Activated naive CD4-positive, alpha-beta T cell treated with anti-CD3 and anti-CD28 coated beads, Interleukin-2, amount 50 U/mL, for 72 hours (primary cell): Measurements from ENCODE around the gene RARRES1. TPM values are rescaled to one million over a fixed set of nuclear protein-coding genes. Genes with fewer than 3 reads are reported as not detected.
"Not testable (repeated sequence)": the region's sequence is repeated elsewhere in the genome, so short reads cannot be mapped to it uniquely, and the experiment has no call there.

Experiments used
- ATAC-seq, 2 donors: fragments of 150-1000 bp; cut with Tn5 transposase; 2 replicates each; pipeline ENCODE4 v1.10.0; 2021; ENCODE audit warnings: mild to moderate bottlenecking in 2 of 2, moderate library complexity in 2 of 2
- DNase-seq, 2 donors: peaks; one replicate each; pipeline ENCODE4 v3.0.0; 2021 to 2022; ENCODE audit warnings: low spot score in 2 of 2
- H3K27ac Mint-ChIP-seq, 2 donors: one replicate each; pipeline ENCODE4 v1.8.0; 2022; ENCODE audit warnings: mild to moderate bottlenecking in 2 of 2, mixed read lengths in 2 of 2
- H3K36me3 Mint-ChIP-seq, 2 donors: one replicate each; pipeline ENCODE4 v1.8.0; 2022; ENCODE audit warnings: mixed read lengths in 2 of 2
- H3K9me3 Mint-ChIP-seq, 2 donors: one replicate each; pipeline ENCODE4 v1.8.0; 2022; ENCODE audit warnings: mixed read lengths in 2 of 2
- total RNA-seq, 2 donors: library from RNA; stranded (reverse); gene quantifications; one replicate each; pipeline ENCODE4 v1.2.3, GENCODE V29; 2022

RARRES1 gene
- total RNA-seq, 2 donors from 2014 or later, result not detected

GRCh38 chr3:158723991-158724390 is 8.3 kb downstream of the RARRES1 start:
- Mint-ChIP-seq H3K36me3 (peaks cover 6 to 20% of the 10 kb centered on the region in 2 donors), H3K9me3 (peaks cover 0 to 8% of the 10 kb centered on the region in 2 donors), H3K27ac (peak overlapping the region in 1 of 2 donors; percentile 80)
- DNase-seq (no peak), ATAC-seq (no peak)

GRCh38 chr3:158722108-158722507 is 10.1 kb downstream of the RARRES1 start:
- ATAC-seq (no peak), DNase-seq (no peak)
- H3K36me3 Mint-ChIP-seq, result peaks cover 6 to 20% of the 10 kb centered on the region in 2 donors
- H3K27ac Mint-ChIP-seq, result peak overlapping the region in 1 of 2 donors; percentile 98
- peaks cover 0 to 8% of the 10 kb centered on the region in 2 donors for H3K9me3 Mint-ChIP-seq

- Mint-ChIP-seq H3K36me3 (peaks cover 6 to 20% of the 10 kb centered on the region in 2 donors), H3K9me3 (peaks cover 0 to 8% of the 10 kb centered on the region in 2 donors), H3K27ac (no peak overlapping the region)
- ATAC-seq (no peak), DNase-seq (no peak)
Measured at GRCh38 chr3:158718490-158719170, 13.6 kb downstream of the RARRES1 start.

GRCh38 chr3:158717576-158717975 is 14.7 kb downstream of the RARRES1 start:
- ATAC-seq (no peak), DNase-seq (no peak)
- Mint-ChIP-seq H3K27ac (peak overlapping the region in 1 of 2 donors; percentile 92), H3K9me3 (peaks cover 0 to 8% of the 10 kb centered on the region in 2 donors), H3K36me3 (peaks cover 6 to 14% of the 10 kb centered on the region in 2 donors)

- H3K27ac Mint-ChIP-seq, result peak overlapping the region; percentile 4 to 62
- DNase-seq (no peak), ATAC-seq (peak; percentile 62 to 75)
- H3K9me3 Mint-ChIP-seq, result no peaks in the 10 kb centered on the region
- H3K36me3 Mint-ChIP-seq, result peaks cover 6 to 9% of the 10 kb centered on the region in 2 donors
Measured at GRCh38 chr3:158713094-158713499, 19.2 kb downstream of the RARRES1 start.

GRCh38 chr3:158712443-158712842 is 19.8 kb downstream of the RARRES1 start:
- Mint-ChIP-seq H3K9me3 (no peaks in the 10 kb centered on the region), H3K27ac (peak overlapping the region; percentile 4 to 62), H3K36me3 (peaks cover 8 to 9% of the 10 kb centered on the region in 2 donors)
- ATAC-seq (peak; percentile 46 to 67), DNase-seq (no peak)

- no peaks in the 10 kb centered on the region for H3K9me3 Mint-ChIP-seq
- H3K27ac Mint-ChIP-seq, result peak overlapping the region in 1 of 2 donors; percentile 62
- DNase-seq, result no peak
- ATAC-seq, result no peak
- peaks cover 9 to 12% of the 10 kb centered on the region in 2 donors for H3K36me3 Mint-ChIP-seq
Measured at GRCh38 chr3:158711886-158712285, 20.4 kb downstream of the RARRES1 start.

- ATAC-seq (no peak), DNase-seq (no peak)
- Mint-ChIP-seq H3K36me3 (peaks cover 9 to 12% of the 10 kb centered on the region in 2 donors), H3K9me3 (no peaks in the 10 kb centered on the region), H3K27ac (no peak overlapping the region)
Measured at GRCh38 chr3:158710601-158711000, 21.7 kb downstream of the RARRES1 start.

- ATAC-seq (peak; percentile 14 to 23), DNase-seq (no peak)
- Mint-ChIP-seq H3K27ac (peak overlapping the region; percentile 18 to 69), H3K9me3 (no peaks in the 10 kb centered on the region), H3K36me3 (peaks cover 9 to 12% of the 10 kb centered on the region in 2 donors)
Measured at GRCh38 chr3:158709666-158710083, 22.6 kb downstream of the RARRES1 start.

GRCh38 chr3:158703566-158703965 is 28.7 kb downstream of the RARRES1 start:
- peaks cover 14 to 15% of the 10 kb centered on the region in 2 donors for H3K36me3 Mint-ChIP-seq
- H3K27ac Mint-ChIP-seq, result peak overlapping the region in 1 of 2 donors; percentile 34
- H3K9me3 Mint-ChIP-seq, result no peaks in the 10 kb centered on the region
- no peak for ATAC-seq
- no peak for DNase-seq

GRCh38 chr3:158702815-158703481 is 29.3 kb downstream of the RARRES1 start:
- DNase-seq (no peak), ATAC-seq (no peak)
- peaks cover 9 to 15% of the 10 kb centered on the region in 2 donors for H3K36me3 Mint-ChIP-seq
- H3K27ac Mint-ChIP-seq, result no peak overlapping the region
- no peaks in the 10 kb centered on the region for H3K9me3 Mint-ChIP-seq

- ATAC-seq, result no peak
- no peaks in the 10 kb centered on the region for H3K9me3 Mint-ChIP-seq
- peak overlapping the region in 1 of 2 donors; percentile 31 for H3K27ac Mint-ChIP-seq
- H3K36me3 Mint-ChIP-seq, result peaks cover 9% of the 10 kb centered on the region in 2 donors
- DNase-seq, result no peak
Measured at GRCh38 chr3:158701420-158702065, 30.7 kb downstream of the RARRES1 start.

GRCh38 chr3:158700559-158700958 is 31.7 kb downstream of the RARRES1 start:
- DNase-seq (no peak), ATAC-seq (no peak)
- peaks cover 9% of the 10 kb centered on the region in 2 donors for H3K36me3 Mint-ChIP-seq

GRCh38 chr3:158696618-158697017 is 35.6 kb downstream of the RARRES1 start:
- no peak for ATAC-seq

More at GRCh38 chr3:158700559-158700958, 31.7 kb downstream of the RARRES1 start:
- Mint-ChIP-seq H3K9me3 (no peaks in the 10 kb centered on the region), H3K27ac (no peak overlapping the region)

GRCh38 chr3:158693866-158694456 is 38.3 kb downstream of the RARRES1 start:
- not testable (repeated sequence) for H3K9me3 Mint-ChIP-seq
- Mint-ChIP-seq H3K27ac (peak overlapping the region in 1 of 2 donors; percentile 55), H3K36me3 (peaks cover 8 to 34% of the 10 kb centered on the region in 2 donors)

More at GRCh38 chr3:158696618-158697017, 35.6 kb downstream of the RARRES1 start:
- DNase-seq, result no peak
- peaks cover 4 to 19% of the 10 kb centered on the region in 2 donors for H3K36me3 Mint-ChIP-seq
- no peaks in the 10 kb centered on the region for H3K9me3 Mint-ChIP-seq
- H3K27ac Mint-ChIP-seq, result no peak overlapping the region

GRCh38 chr3:158685159-158685558 is 47.1 kb downstream of the RARRES1 start:
- Mint-ChIP-seq H3K27ac (no peak overlapping the region), H3K36me3 (peaks cover 9 to 10% of the 10 kb centered on the region in 2 donors), H3K9me3 (no peaks in the 10 kb centered on the region)
- ATAC-seq (no peak), DNase-seq (no peak)

More at GRCh38 chr3:158693866-158694456, 38.3 kb downstream of the RARRES1 start:
- ATAC-seq, DNase-seq: not testable (repeated sequence)
